Panc1 (cell line): ENCODE results near the gene ELL3. TPM values are rescaled to one million over a fixed set of nuclear protein-coding genes. Genes with fewer than 3 reads are reported as not detected.

Source experiments
- ATAC-seq: fragments of 200-7000 bp; cut with Tn5 transposase; 2 replicates; pipeline ENCODE4 v1.9.1; 2020; ENCODE audit warnings: mild to moderate bottlenecking, moderate library complexity
- BruUV-seq: library from RNA; stranded (reverse); fragments of 400-500 nt; replicated peaks from 2 replicates; lab custom pipeline; 2021; lab: Mats Ljungman, UMichigan
- CTCF ChIA-PET: fragments of 300-600 bp; sonication (Branson Sonifier 250); formaldehyde crosslinking; loops from one replicate; lab custom pipeline; 2022; ENCODE audit warnings: antibody characterized with exemption; lab: Charles Lee
- POLR2A ChIA-PET: fragments of 300-600 bp; sonication (Branson Sonifier 250); formaldehyde crosslinking; loops from one replicate; lab custom pipeline; 2022; ENCODE audit warnings: antibody characterized with exemption; lab: Charles Lee
- DNase-seq: peaks from one replicate; pipeline ENCODE4 v3.0.0-alpha.2; 2010; ENCODE audit warnings: low read depth, low spot score
- H3K27ac ChIP-seq: 2 replicates; pipeline ENCODE4 v1.5.1; 2011; ENCODE audit warnings: mild to moderate bottlenecking, low read length, inconsistent platforms
- H3K27me3 ChIP-seq: fragments of 200-500 bp; sonication (Bioruptor generic); 2 replicates; pipeline ENCODE4 v1.6.0; 2014; ENCODE audit warnings: low read length, inconsistent platforms; ENCODE audit not compliant: control insufficient read depth, insufficient read depth
- H3K36me3 ChIP-seq: fragments of 200-500 bp; sonication (Bioruptor generic); 2 replicates; pipeline ENCODE4 v1.5.1; 2014; ENCODE audit warnings: inconsistent platforms, mild to moderate bottlenecking, low read length, moderate library complexity; ENCODE audit not compliant: control insufficient read depth, insufficient read depth
- H3K4me1 ChIP-seq: 2 replicates; pipeline ENCODE4 v1.5.1; 2011; ENCODE audit warnings: inconsistent platforms, mild to moderate bottlenecking, low read length, moderate library complexity; ENCODE audit not compliant: control insufficient read depth, insufficient read depth
- H3K4me3 ChIP-seq, 2 experiments: 2 replicates each; pipeline ENCODE4 v1.5.1; 2011 to 2012; ENCODE audit warnings: low read depth in 2 of 2, low read length in 2 of 2, mild to moderate bottlenecking in 2 of 2, inconsistent platforms in 1 of 2, moderate library complexity in 1 of 2
- H3K9me3 ChIP-seq: fragments of 200-500 bp; sonication (Bioruptor generic); 2 replicates; pipeline ENCODE4 v1.5.1; 2014; ENCODE audit warnings: low read depth, mild to moderate bottlenecking, inconsistent platforms, low read length, moderate library complexity; ENCODE audit not compliant: control insufficient read depth, insufficient read depth
- CTCF ChIP-seq: fragments of 450-650 bp; IDR thresholded peaks from 2 replicates; pipeline ENCODE4 v1.5.1; 2017; ENCODE audit warnings: mild to moderate bottlenecking
- POLR2AphosphoS5 ChIP-seq: IDR thresholded peaks from 2 replicates; pipeline ENCODE4 v1.6.1; 2012; ENCODE audit warnings: mild to moderate bottlenecking, low read depth, low read length, moderate library complexity
- REST ChIP-seq, 2 experiments: IDR thresholded peaks; 2 replicates each; pipeline ENCODE4 v1.6.1; 2011 to 2012; ENCODE audit warnings: low read depth in 2 of 2, control low read depth in 1 of 2, low read length in 1 of 2, mild to moderate bottlenecking in 1 of 2, moderate library complexity in 1 of 2; ENCODE audit not compliant: insufficient read depth in 1 of 2
- SIN3A ChIP-seq: IDR thresholded peaks from 2 replicates; pipeline ENCODE4 v1.6.1; 2012; ENCODE audit warnings: low read depth, mild to moderate bottlenecking, low read length, moderate library complexity, borderline replicate concordance; ENCODE audit not compliant: insufficient read depth
- TCF7L2 ChIP-seq: IDR thresholded peaks from 2 replicates; pipeline ENCODE4 v1.6.1; 2011; ENCODE audit warnings: mild to moderate bottlenecking, low read depth, low read length, inconsistent platforms
- in situ Hi-C: cut with HindIII; loops from 2 replicates; pipeline ENCODE4 v1.10.0; 2016; ENCODE audit warnings: low sequenced_read_pairs, low pct_unique_long_range_greater_than_20kb
- intact Hi-C: fragments of 100-400 bp; cut with micrococcal nuclease; formaldehyde crosslinking; loops from one replicate; pipeline ENCODE4 v1.10.0; 2022; ENCODE audit not compliant: unreplicated experiment
- total RNA-seq: library from RNA; stranded (reverse); gene quantifications from one replicate; pipeline ENCODE4 v1.2.1, GENCODE V29; 2021; ENCODE audit not compliant: unreplicated experiment

The ELL3 gene
- total RNA-seq, 1 experiment from 2014 or later: 6.8 TPM

- peaks cover 14% of the 10 kb centered on the region for H3K36me3 ChIP-seq
- DNase-seq: no peak
- in situ Hi-C loops (no loop called here), intact Hi-C loops (no loop called here)
- BruUV-seq: no TSS peak
- no peaks in the 10 kb centered on the region for H3K27me3 ChIP-seq
- no peak for ATAC-seq
- no peak for TF ChIP-seq TCF7L2
- no peak for TF ChIP-seq SIN3A
- TF ChIP-seq REST (IDR thresholded peaks at IDR 0.05; ENCODE audit: insufficient read depth in 1 of 2, low read depth in 2 of 2, low read length in 1 of 2): no peak
- no peak for TF ChIP-seq POLR2AphosphoS5
- no peak for TF ChIP-seq CTCF
- peaks cover 55% of the 10 kb centered on the region for H3K4me1 ChIP-seq
- no peak overlapping the region for H3K27ac ChIP-seq
- ChIA-PET CTCF (interaction anchor here (1.1 kb wide), 1 partner anchor 20 kb away, joined by 4 read pairs; the partner anchor contains the start of gene ELL3), POLR2A (no interaction called here)
- H3K9me3 ChIP-seq: no peaks in the 10 kb centered on the region
- no peak overlapping the region for H3K4me3 ChIP-seq
Measured at GRCh38 chr15:43796566-43796965, 19.8 kb upstream of the ELL3 start.

- no TSS peak for BruUV-seq
- ATAC-seq (no peak), DNase-seq (no peak)
- Histone ChIP-seq H3K4me1 (peaks cover 53% of the 10 kb centered on the region), H3K9me3 (no peaks in the 10 kb centered on the region), H3K36me3 (peaks cover 9% of the 10 kb centered on the region), H3K4me3 (no peak overlapping the region), H3K27ac (no peak overlapping the region), H3K27me3 (no peaks in the 10 kb centered on the region)
- TF ChIP-seq CTCF (no peak), SIN3A (no peak), REST (IDR thresholded peaks at IDR 0.05; ENCODE audit: insufficient read depth in 1 of 2, low read depth in 2 of 2, low read length in 1 of 2) (no peak), POLR2AphosphoS5 (no peak), TCF7L2 (no peak)
- intact Hi-C loops: no loop called here
- in situ Hi-C loops: no loop called here
- ChIA-PET CTCF (no interaction called here), POLR2A (interaction anchor here (1.3 kb wide), 1 partner anchor 19 kb away, joined by 4 read pairs; the partner anchor contains the start of gene ELL3)
Measured at GRCh38 chr15:43795997-43796396, 19.2 kb upstream of the ELL3 start.
